GM21360 (cell line): Measurements from ENCODE around the gene HOXB7.

Experiments
- ATAC-seq: cut with Tn5 transposase; IDR thresholded peaks from one replicate; pipeline ENCODE4 v1.9.1; 2021; ENCODE audit warnings: mild to moderate bottlenecking, moderate library complexity; ENCODE audit not compliant: unreplicated experiment

Gene HOXB7

GRCh38 chr17:48596735-48597527 lies 13.9 kb downstream of the HOXB7 start:
- ATAC-seq, result no peak

- ATAC-seq, result no peak
Measured at GRCh38 chr17:48596000-48596734, 14.7 kb downstream of the HOXB7 start.

GRCh38 chr17:48595278-48595999 lies 15.4 kb downstream of the HOXB7 start:
- ATAC-seq, result no peak

GRCh38 chr17:48594538-48595277 lies 16.1 kb downstream of the HOXB7 start:
- no peak for ATAC-seq

- ATAC-seq, result no peak
Measured at GRCh38 chr17:48593840-48594537, 16.8 kb downstream of the HOXB7 start.

GRCh38 chr17:48593126-48593829 lies 17.5 kb downstream of the HOXB7 start, which contains the start of gene HOXB5:
Gene HOXB5 (minus strand): TSS chr17:48593779. CDS start chr17:48593682, 97 bp downstream.
- ATAC-seq, result no peak

GRCh38 chr17:48592577-48592976 lies 18.2 kb downstream of the HOXB7 start:
- no peak for ATAC-seq

- ATAC-seq, result no peak
Measured at GRCh38 chr17:48592057-48592514, 18.7 kb downstream of the HOXB7 start.

GRCh38 chr17:48591255-48592056 lies 19.4 kb downstream of the HOXB7 start:
- no peak for ATAC-seq

- no peak for ATAC-seq
Measured at GRCh38 chr17:48590607-48591161, 20.1 kb downstream of the HOXB7 start.

- no peak for ATAC-seq
Measured at GRCh38 chr17:48589831-48590606, 20.8 kb downstream of the HOXB7 start, which contains the start of gene HOXB3. Gene HOXB3 (minus strand): TSS chr17:48590241. CDS start chr17:48552474, 37,767 bp downstream.

GRCh38 chr17:48589060-48589830 lies 21.6 kb downstream of the HOXB7 start:
- ATAC-seq, result no peak

GRCh38 chr17:48588528-48588927 lies 22.3 kb downstream of the HOXB7 start:
- ATAC-seq, result no peak

- ATAC-seq, result no peak
Measured at GRCh38 chr17:48588074-48588415, 22.8 kb downstream of the HOXB7 start.

- ATAC-seq, result no peak
Measured at GRCh38 chr17:48587276-48588073, 23.3 kb downstream of the HOXB7 start.
